HG03439 (cell line): Measurements from ENCODE around the gene GPR137.
"Not testable (repeated sequence)": the region's sequence is repeated elsewhere in the genome, so short reads cannot be mapped to it uniquely, and the experiment has no call there.

Source experiments
- ATAC-seq: cut with Tn5 transposase; IDR thresholded peaks from one replicate; pipeline ENCODE4 v1.9.1; 2021; ENCODE audit warnings: mild to moderate bottlenecking, moderate library complexity; ENCODE audit not compliant: unreplicated experiment

The GPR137 gene

DNA sequence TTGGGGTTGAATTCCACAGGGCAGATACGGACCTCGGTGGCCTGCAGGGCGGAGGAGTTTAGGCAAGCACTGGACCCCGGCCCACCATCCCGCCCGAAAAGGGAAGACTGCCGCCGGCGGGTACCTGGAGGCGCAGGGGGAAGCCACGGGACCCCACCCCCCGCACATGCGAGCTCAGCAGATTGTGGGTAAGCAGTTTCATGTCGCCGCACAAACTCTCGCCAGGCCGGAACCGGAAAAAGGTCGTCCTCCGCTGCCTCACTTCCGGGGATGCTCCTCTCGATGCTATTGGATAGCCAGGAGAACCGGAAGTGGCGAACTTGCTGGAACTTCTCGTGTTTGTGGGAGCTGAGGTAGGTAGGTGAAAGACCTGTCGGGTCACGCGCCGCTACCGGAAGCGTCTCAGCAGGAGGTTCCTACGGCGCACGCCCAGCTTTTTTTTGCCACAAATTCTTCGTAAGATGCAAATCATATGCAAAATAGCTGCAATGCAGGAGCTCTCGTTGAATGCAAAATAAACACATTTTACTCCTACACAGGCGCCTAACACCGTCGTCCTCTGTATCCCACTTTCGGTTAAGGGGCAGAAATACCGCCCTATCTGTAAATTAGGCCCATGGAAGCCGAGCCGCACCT lies 31.8 kb downstream of the GPR137 start, which contains the start of gene TRMT112:
Gene TRMT112 (minus strand): TSS at position 235 of the 636 bp plus-strand sequence. CDS start 33 bp downstream, at position 202.
- peak; percentile 60 for ATAC-seq

DNA sequence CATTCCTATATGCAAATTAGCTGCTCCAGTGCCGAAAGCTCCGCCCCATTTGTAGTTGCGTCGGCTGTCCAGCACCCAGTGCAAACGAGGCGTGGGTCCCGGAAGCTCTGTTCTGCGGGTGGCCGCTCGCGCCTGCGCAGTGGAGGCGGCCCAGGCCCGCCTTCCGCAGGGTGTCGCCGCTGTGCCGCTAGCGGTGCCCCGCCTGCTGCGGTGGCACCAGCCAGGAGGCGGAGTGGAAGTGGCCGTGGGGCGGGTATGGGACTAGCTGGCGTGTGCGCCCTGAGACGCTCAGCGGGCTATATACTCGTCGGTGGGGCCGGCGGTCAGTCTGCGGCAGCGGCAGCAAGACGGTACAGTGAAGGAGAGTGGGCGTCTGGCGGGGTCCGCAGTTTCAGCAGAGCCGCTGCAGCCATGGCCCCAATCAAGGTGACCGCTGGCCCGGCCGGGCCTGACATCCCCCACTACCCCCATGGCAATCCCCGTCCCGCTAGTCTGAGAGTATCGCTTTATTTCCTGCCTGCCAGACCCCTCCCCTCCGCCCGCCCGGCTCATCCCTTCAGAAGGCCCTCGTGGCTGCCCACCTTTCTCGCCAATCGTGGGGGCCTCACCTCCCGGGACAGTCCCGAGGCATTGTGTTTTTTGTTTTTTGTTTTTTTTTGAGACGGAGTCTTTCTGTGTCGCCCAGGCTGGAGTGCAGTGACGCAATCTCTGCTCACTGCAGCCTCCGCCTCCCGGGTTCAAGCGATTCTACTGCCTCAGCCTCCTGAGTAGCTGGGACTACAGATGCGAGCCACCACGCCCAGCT lies 32.5 kb downstream of the GPR137 start, which contains the start of gene PRDX5:
Gene PRDX5 (plus strand): TSS at position 161 of the 805 bp plus-strand sequence. CDS start 95 bp downstream, at position 256.
- ATAC-seq: peak; percentile 69

DNA sequence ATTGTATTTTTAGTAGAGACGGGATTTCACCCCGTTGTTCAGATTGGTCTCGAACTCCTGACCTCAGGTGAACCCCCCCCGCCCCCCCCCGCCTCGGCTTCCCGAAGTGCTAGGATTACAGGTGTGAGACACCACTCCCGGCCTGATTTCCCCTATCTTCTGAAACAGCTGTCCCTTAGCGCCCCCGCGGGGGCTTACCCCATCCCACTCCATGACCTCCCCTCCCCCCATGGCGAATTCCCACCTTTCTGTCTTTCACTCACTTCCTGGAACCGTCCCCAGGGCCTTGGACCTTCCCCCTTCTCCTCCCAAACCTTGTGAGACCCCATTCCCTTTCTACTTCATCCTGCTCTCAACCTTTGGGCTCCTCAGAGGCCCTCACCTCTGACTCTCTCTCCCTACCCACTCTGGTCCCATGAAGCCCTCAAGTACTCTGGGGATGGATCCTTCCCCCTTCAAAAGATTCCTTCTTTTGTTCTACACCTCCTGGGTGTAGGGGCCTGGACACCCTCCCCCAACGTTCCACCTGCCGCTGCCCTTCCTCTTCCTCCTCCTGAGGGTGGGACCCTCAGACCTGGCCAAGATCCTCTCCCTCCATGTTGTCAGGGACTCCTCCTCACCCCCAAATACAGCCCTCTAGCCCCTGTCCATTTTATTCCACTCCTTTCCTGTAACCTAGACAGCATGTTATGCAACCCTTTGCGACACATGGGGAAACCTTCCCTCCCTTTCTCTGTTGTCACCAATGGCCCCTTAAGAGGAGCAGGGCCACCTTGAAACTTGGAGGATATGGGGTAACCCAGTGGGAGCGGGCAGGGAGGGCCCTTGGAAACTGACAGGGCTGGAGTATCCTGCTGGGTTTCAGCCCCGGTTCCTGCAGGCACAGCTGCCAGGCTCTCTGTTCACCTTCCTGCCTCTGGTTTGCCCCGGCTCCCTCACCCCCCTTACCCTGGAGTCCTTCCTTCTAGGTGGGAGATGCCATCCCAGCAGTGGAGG lies 33.4 kb downstream of the GPR137 start:
- no peak for ATAC-seq

- no peak for ATAC-seq
Observed at GRCh38 chr11:64320556-64320955, 34.9 kb downstream of the GPR137 start.

DNA sequence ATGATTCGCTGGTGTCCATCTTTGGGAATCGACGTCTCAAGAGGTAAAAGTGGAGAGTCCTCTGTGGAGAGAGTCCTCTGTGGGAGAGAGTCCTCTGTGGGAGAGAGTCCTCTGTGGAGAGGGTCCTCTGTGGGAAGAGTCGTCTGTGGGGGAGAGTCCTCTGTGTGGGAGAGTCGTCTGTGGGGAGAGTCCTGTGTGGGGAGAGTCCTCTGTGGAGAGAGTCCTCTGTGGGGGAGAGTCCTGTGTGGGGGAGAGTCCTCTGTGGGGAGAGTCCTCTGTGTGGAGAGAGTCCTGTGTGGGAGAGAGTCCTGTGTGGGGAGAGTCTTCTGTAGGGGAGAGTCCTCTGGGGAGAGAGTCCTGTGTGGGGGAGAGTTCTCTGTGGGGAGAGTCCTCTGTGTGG lies 35.4 kb downstream of the GPR137 start:
- no peak for ATAC-seq

GRCh38 chr11:64321533-64321932 lies 35.9 kb downstream of the GPR137 start:
- ATAC-seq: no peak

DNA sequence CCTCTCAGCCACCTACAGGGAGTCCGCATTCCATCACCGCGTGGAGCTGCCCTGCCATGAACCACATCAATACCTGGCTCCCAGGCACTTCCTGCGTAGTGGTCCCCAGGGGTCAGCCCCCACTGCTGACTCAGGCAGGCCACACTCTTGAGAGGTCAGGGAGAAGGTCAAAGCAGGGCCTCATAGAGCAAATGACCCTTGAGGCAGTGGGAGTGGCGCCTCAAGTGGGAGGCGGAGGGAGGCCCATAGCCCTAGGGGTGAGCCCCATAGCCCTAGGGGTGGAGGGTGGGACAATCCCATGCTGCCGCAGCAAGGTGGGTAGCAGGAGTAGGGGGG lies 37.2 kb downstream of the GPR137 start:
- no peak for ATAC-seq

DNA sequence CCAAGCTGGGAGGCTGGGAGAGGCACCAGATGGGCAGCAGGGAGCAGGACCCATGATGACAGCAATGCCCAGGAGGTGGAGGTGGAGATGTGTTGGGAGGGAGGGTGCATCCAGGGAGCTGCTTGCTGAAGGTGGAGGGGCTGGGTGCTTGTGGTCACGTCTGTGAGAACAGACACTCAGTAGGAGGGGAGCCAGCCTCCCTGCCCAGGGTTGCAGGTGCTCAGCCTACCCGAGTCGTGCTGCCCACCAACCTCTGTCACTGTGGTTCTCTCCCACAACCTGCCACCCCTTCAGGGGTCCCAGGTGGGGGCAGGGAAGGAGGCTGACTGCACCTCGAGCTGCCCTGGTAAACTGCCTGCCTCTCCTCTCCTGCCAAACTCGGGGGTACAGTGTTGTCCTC lies 37.7 kb downstream of the GPR137 start:
- no peak for ATAC-seq

DNA sequence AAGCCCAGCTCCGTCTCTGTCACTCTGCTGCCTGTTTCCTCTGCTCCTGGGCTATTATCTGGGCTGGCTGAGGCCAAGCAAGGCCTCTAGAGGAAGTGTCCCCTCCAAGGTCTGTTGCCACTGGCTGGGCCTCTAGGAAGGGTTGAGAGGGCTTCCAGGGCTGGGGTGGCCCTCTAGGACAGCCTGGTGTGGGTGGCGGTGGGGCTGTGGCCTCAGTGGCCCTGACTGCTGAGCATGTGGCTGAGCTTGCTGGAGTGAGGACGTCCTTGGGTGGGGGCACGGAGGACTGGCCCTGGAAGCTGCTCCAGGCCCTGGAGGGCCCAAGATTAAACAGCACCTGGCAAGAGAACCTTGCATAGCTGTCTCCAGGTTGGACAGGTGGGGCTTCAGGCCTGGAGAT lies 38.3 kb downstream of the GPR137 start:
- not testable (repeated sequence) for ATAC-seq

- no peak for ATAC-seq
Observed at GRCh38 chr11:64324692-64325469, 39.2 kb downstream of the GPR137 start.

GRCh38 chr11:64327375-64327774 lies 41.7 kb downstream of the GPR137 start:
- ATAC-seq: no peak

- ATAC-seq: no peak
Observed at GRCh38 chr11:64327993-64328392, 42.3 kb downstream of the GPR137 start.

DNA sequence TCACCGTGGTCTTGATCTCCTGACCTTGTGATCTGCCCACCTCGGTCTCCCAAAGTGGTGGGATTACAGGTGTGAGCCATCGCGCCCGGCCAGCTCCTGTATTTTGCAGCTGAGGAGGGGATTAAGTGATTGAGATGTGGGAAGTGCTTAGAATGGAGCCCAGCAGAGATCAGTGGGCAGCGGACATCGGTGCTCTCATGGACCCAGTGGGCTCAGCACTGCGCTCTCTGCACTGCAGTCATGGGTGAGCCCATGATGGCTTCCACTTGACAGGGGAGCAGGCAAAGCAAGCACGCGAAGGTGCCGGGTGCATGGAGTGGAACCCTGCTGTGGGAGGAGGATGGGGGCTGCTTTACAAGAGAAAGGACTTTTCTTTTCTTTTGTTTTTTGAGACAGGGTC lies 45.2 kb downstream of the GPR137 start:
- ATAC-seq: no peak

- peak; percentile 51 for ATAC-seq
Observed at GRCh38 chr11:64331569-64332371, 46.1 kb downstream of the GPR137 start.

DNA sequence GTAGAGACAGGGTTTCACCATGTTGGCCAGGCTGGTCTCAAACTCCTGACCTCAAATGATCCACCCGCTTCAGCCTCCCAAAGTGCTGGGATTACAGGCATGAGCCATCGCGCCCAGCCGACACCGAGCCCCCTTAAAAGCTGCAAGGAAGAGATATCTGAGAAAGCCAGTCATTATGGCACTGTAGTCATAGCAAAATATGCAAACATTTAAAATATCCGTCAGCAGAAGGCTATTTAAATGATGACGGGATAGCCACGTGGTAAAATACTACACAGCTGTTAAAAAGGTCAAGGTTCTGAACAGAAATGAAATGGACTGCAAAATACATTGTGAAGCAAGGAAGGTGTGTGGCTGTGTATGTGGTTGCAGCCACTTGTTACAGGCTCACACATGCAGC lies 47.9 kb downstream of the GPR137 start:
- no peak for ATAC-seq

DNA sequence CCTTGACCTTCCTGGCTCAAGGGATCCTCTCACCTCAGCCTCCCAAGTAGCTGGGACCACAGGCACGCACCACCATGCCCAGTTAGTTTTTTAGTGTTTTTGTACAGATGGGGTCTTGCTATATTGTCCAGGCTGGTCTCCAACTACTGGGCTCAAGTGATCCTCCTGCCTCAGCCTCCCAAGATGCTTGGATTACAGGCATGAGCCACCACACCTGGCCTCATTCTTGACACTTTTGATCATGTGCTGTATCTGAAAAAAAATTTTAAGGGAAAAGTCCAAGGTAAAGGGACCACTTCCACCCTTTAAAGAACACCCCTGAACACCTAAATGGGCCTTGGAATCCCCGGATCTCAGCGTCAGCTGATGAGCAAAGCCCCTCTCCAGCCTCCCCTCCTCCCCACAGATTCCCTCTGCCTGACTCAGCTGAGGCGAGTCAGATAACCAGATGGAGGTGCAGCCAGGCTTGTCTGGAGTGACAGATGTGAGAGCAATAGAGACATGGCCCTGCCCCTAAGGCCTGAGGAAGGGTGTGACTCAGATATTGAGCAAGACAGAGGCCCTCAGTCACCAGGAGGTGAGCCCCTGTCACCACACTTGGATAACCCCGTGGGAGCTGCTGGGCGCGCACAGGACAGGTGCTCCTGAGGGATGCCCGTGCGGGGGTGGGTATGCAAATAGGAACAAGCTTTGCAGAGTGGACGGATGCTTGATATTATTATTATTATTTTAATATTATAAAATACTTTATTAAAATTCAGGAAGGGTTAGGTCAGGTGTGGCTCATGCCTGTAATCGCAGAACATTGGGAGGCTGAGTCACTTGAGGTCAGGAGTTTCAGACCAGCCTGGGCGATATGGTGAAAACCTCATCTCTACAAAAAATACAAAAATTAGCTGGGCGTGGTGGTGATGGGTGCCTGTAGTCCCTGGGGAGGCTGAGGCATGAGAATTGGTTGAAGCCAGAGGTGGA lies 49.4 kb downstream of the GPR137 start:
- ATAC-seq: peak; percentile 73

DNA sequence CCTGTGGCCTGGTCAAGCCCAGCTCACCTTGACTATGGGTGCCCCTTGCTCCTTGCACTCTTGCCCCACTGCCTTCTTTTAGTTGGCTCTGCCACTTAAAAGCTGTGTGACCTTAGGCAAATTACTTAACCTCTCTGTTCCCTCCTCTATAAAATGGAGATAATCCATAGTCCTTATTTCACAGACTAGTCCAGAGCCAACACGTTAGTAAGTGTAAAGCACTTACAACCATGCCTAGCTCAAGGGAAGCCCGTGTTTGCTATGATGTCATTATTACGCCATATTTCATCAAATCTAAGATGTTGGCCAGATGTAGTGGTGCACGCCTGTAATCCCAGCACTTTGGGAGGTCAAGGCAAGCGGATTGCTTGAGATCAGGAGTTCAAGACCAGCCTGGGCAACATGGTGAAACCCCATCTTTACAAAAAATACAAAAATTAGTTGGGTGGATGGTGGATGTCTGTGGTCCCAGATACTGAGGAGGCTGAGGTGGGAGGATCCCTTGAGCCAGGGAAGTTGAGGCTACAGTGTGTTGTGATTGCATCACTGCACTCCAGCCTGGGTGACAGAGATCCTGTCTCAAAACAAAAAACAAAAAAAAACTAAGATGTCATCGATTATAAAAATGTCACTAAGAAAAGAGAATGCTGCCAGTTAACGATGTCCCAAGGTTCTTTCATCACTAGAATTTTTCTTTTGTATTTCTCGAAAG lies 52.0 kb downstream of the GPR137 start:
- ATAC-seq: no peak

GRCh38 chr11:64338716-64339115 lies 53.1 kb downstream of the GPR137 start:
- no peak for ATAC-seq
